Measurements from ENCODE around the gene NDUFS2.
"Not testable (repeated sequence)": the region's sequence is repeated elsewhere in the genome, so short reads cannot be mapped to it uniquely, and the experiment has no call there.

DNA sequence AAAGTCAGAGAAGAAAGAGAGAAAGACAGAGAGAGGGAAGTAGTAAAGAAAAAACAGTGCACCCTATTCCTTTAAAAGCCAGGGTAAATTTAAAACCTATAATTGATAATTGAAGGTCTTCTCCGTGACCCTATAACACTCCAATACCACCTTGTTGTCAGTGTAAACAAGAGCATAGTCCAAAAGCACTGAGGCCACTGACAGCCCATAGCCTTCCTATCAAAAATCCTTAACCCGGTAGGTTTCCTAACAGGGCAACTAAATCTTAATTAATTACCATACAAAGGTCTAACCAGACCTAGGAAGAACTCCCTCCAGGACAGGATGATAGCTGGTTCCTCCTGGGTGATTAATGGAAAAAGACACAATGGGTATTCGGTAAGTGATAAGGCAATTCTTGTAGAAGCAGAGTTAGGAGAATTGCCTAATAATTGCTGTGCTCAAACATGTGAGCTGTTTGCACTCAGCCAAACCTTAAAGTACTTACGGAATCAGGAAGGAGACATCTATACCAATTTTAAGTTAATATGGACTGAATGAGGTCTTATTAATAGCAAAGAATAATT lies 53.9 kb downstream of the NDUFS2 start:
- TF ChIP-seq, protein P1, sequence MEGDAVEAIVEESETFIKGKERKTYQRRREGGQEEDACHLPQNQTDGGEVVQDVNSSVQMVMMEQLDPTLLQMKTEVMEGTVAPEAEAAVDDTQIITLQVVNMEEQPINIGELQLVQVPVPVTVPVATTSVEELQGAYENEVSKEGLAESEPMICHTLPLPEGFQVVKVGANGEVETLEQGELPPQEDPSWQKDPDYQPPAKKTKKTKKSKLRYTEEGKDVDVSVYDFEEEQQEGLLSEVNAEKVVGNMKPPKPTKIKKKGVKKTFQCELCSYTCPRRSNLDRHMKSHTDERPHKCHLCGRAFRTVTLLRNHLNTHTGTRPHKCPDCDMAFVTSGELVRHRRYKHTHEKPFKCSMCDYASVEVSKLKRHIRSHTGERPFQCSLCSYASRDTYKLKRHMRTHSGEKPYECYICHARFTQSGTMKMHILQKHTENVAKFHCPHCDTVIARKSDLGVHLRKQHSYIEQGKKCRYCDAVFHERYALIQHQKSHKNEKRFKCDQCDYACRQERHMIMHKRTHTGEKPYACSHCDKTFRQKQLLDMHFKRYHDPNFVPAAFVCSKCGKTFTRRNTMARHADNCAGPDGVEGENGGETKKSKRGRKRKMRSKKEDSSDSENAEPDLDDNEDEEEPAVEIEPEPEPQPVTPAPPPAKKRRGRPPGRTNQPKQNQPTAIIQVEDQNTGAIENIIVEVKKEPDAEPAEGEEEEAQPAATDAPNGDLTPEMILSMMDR (conservative IDR thresholded peaks at IDR 0.05), result not testable (repeated sequence)
- TF ChIP-seq ZFX (IDR thresholded peaks at IDR 0.05), result not testable (repeated sequence)
